Eye (tissue), 1 donor: ENCODE results near the gene RGS14.

Experiments used
- DNase-seq: peaks from one replicate; pipeline ENCODE4 v3.0.0-alpha.2; 2015

RGS14 gene, protein sequence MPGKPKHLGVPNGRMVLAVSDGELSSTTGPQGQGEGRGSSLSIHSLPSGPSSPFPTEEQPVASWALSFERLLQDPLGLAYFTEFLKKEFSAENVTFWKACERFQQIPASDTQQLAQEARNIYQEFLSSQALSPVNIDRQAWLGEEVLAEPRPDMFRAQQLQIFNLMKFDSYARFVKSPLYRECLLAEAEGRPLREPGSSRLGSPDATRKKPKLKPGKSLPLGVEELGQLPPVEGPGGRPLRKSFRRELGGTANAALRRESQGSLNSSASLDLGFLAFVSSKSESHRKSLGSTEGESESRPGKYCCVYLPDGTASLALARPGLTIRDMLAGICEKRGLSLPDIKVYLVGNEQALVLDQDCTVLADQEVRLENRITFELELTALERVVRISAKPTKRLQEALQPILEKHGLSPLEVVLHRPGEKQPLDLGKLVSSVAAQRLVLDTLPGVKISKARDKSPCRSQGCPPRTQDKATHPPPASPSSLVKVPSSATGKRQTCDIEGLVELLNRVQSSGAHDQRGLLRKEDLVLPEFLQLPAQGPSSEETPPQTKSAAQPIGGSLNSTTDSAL

DNA sequence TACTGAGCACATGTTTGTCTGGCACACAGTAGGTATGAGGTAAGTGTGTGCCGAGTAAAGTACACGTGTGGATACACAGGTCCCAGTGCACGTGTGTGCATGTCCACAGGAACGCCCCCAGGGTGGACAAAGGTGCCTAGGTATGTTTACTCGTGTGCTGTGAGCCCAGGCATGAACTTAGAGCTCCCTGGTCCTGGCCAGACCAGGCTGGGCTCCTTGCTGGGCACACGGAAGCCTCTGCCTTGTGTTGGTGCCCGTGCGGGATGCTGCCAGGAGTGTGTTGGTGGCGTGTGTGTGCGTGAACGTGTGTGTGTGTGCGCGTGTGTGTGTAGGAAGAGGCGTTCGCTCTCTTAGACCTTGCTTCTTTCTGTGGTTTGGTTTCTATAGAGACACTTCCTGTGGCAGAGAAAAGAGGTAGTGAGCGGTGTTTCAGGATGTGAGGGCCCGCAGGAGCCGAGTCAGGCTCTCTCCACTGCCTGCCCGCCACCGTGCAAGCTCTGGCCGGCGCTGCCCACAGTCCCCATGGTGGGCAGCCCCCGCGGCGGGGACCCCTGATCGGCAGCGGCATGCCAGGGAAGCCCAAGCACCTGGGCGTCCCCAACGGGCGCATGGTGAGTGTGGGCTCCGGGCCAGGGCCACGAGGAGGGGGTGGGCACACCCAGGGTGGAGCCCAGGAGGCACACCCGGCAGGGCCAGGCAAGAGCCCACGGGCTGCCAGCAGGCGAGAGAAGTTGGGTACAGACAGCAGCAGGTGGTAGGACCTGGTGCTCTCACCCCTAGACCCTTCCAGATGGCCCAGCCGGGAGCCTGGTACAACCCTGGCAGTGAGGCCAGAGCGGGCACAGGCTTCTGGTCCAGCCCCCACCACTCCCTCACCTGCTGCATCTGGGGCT, at the start of gene RGS14:
RGS14 (plus strand) TSS at position 466 of the 893 bp plus-strand sequence; CDS start at position 567, 101 bp downstream.
- no peak for DNase-seq

DNA sequence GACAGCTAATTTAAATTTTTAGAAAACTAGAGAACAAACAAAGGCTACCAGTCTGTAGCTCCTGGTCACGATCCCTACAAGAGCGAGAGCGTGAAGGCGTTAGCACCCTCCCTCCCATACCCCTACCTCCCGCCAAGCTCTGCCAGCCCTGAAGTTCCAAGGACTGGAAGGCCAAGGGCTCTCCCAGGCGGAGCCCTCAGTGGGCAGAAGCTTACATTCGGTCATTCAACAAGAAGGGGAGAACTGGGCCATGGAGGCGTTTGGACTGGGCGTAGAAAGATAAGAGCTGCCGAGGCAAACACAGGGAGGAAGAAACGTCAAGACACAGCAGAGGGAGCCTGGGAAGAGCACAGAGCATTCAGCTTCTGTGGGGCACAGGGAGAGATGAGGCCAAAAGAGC, 49.0 kb upstream of the RGS14 start:
- DNase-seq: no peak

DNA sequence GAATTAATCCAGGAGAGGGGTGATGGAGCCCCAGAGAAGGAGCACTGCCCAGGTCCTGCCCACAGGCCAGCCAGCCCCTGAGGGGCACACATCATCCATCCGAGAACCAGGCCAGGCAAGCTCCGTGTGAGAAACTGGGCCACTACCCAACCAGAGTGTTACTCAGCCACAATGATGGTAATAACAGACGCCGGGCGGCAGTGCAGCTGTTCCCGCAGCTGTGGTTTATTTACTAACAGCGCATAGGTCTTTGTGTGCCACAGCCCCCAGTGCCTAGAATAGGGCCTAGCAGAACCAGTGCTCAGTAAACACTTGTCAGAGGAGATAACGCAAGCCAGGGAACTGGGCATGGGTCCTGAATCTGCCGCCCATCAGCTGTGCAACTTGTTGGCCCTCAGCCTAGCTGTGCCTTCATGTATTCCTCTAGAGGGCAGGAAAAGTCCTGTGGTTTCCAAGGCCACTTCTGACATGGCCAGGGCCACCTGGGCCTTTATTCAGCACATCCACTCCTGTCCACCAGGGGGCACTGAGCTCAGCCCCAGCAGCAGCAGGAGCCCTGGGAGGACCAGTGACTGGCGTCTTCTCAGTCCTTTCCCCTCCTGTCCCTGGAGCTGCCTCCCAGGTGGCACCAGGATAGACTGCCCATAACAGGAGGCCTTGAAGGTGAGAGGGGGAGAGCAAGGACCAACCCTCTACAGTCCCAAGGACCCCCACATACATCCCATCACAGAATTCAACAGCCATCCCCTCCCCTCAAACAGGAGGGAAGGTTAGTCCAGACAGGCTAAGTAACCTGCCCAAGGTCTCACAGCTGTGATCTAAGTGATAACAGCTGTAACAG, 48.2 kb upstream of the RGS14 start:
- peak; percentile 81 for DNase-seq

DNA sequence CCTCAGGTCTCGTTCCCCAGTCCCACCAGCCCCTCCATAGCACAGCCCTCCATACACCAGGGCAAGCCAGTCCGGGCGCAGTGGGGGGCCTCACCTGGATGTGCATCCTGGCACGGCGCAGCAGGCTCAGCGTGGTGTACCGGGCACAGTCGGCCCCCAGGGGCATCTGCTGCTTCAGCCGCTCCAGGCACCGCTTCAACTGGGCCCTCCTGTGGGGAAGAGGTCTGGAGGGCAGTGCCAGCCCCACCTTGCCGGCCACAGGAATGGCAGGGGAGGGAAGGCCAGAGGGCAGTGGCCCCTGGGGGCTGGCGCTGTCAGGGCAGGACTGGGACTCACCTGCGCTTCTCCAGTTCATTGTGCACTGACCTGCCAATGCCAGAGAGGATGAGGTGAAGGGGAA, 47.4 kb upstream of the RGS14 start:
- no peak for DNase-seq

DNA sequence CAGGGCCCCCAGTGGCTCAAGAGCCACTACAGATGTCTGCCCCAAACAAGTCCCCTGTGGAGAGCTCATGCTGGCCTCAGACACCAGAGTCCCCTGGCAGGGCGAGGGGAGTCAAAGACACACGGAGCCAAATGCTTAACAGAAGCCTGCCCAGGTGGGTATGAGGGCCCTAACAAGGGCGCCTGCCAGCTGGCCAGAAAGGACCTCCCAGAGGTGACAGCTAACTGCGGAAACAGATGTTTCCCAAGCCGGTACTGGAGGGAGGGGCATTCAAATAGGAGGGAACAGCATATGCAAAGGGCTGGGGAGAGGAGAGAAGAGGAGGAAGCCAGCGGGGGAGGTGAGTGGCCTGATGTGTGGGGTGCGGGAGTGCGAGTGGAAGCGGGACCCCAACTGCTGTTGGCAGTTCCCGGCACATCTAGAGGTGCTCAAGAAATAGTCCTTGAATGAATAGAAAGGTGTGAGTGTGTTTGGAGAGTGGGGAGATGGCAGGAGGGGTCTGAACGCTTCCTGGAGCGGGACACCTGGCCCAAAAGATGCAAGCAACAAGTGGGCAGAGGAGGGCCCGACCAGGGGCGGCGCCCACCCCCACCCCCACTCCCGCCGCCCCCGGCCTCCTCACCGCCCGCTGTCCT, 46.9 kb upstream of the RGS14 start:
- no peak for DNase-seq

DNA sequence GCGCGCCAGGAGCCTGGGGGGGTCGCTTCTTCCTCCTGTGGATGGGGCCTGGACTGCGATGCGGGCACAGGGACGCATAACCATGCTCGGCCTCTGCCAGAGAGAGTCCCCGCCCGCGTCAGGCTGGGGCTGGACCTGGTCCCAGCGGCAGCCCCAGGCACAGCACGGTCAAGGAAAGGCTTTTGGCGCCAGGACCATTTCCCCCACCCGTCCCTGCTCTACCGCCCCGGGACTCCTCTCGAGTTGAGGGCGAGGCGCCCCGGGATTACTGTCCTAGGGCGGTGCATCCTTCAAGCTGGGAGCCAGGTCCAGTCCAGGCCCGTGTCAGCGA, 46.4 kb upstream of the RGS14 start:
- DNase-seq: no peak

DNA sequence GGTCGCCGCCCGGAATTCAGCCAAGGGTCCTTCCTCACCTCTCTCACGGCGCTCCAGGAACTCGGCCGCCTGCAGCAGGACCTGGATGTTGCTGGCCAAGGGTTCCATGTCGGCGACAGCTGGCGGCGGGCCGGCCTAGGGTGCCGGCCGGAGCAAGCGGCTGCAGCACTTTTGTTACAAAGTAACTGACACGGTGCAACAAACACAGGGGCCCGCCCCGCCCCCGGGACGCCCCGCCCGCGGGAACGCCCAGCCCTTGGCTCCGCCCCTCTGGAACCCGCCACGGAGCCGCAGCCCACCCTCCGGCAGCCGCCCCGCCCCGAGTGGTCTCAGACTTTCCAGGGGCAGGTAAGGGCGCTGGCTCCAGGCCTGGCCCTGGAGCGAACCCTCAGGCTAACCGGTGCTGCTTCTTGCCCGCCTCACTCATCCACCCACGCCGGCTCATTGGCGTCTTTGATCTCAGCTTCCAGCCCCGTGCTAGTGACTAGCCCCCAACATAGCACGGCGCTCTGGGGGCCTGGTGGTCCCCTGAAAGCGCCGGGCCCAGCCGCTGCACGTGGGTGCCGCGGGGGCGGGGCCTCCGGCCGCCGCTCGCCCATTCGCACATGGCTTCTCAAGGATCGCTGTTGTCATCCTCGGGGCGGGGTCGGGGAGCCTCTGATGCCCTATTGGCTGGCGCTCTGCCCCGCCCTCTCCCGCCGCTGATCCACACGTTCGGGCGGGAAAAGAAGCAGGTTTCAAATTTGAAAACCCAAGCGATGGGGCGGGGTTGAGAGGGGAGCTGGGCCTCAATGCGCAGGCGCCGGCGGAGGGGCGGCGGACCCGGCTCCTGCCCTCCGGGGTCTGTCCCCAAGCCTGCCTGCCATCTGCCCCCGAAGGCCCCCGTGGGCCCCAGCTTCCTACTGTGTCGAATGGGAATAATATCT, 45.7 kb upstream of the RGS14 start, which contains the start of gene MXD3:
MXD3 (minus strand) TSS at position 176 of the 926 bp plus-strand sequence; CDS start at position 108, 68 bp downstream.
- DNase-seq: peak; percentile 98

DNA sequence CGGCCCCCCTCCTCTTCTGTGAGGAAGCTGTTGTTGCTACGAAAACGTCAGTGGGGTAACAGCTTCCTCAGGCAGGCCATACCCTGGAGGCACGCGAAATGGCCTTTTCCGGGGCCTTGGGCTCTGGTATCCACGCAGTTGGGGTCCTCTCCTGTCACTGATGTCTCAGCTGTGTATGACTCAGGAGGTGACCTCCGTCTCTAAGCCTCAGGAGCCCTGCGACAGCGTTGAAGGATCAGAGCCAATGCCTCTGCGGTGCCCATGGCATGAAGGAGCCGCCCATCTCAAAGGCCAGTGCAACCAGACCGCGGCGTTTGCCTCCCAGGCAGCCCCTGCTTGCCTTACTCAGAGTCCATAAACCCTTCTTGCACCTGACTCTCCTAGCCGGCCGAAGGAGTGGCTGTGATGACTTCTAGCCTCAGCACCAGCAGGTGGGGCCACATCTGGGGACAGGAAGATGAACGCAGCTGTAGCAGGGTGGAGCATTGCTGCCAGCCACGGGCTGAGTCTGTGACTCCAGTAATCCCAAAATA, 45.0 kb upstream of the RGS14 start:
- no peak for DNase-seq

DNA sequence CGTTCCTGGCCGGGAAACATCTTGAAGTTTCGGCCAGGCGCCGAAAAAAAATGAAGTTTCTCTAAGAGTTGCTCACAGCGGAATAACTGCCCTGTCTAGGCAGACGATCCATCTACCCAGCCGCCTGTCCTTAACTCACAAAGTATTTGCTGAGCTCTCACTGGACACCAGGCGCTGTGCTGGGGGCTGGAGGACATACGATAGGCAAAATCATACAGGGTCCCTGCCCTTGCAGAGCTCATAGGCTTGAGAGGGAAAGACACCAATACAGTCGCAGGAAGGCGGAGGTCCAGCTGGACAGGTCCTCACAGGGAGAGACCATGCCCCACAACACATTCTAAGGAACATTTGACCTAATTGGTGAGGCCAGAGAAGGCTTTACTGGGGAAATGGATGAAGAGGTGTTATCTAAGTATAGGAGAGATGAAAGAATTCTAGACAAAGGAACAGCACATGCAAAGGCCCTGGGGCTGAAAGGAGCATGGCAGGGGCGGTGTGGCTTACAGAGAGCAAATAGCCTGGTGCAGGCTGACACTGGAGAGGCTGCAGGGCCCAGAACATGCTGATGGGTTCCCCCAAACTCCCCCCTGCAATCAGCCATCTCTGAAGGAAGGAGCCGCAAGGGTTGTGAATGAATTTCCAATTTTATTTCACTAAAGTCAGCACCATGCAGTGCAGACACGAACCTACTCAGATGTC, 44.0 kb upstream of the RGS14 start:
- DNase-seq: no peak

DNA sequence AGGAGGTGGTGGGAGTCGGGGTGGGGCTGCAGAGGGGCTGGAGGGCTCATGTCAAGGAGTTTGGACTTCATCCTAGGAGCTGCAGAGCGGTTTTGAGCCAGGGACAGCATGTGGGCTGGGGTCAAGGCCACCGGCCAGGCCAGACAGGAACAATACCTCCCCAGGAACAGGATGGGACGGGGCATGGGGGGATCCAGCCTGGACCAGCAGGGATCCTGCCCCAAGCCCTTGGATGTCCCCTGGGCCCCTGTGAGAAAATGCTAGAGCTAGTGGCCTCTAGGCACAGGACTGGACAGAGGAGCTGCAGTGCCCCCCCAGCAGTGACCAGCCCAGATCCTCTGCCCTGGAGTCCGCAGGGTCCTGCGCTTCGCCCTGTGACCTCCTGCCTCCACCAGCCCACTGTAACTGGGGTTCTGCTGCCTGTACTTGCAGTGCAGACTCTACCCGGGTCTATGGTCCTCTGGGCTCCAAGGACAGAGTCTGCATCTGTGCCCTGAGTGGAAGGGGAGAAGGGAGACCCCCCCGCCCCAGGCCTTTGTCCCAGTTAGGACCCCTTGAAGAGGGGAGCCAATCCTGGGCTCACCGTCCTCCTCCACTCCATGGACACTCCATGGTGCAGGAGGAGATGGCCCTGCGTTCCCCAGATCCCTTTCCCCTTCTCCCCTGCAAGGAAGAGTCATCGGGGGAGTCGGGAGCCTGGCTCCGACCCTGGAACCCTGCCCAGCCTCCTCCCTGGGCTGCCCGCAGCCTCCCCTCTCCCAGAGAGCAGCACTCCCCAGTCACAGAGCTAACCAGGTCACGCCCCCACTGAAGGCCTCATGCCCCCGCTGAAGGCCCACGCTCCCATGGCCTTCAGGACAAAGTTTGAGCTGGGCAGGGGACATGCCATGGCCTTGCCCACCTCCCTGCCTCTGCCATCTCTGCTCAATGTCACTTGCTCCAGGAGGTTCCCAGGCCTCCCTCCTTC, 43.1 kb upstream of the RGS14 start:
- DNase-seq: no peak

DNA sequence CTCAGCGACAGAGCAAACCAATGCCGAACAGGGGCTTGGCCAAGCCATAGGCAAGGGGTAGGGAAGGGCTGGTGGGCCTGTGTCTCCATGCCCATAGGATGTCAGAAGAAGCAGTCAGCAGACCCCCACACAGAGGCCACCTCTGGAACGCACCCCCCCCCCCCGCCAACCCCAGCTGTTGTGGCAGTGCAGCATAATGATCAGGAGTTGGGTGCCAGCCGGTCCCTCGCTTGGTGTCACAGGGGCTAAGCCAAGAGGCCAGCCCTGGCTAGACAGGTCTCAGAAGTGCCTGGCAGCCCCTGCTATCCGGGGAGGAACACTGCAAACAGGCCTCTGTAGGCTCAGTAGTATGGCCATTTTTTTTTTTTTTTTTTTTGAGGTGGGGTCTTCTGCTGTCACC, 42.3 kb upstream of the RGS14 start:
- DNase-seq: no peak

DNA sequence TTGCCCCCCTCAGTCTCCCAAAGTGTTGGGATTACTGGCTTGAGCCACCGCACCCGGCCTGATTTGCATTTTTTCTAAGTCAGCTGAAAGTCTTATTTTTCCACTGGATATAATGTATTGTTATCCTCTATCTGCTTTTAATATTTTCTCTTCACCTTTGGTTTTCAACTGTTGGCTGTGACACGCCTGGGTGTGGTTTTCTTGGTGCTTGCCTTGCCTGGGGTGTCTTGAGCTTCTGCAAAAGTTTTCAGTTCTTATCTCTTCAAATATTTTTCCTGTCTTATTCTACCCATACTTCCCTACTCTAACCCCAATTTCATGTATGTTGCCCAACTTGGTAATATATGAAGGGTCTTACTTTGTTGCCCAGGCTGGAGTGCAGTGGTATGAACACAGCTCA, 41.7 kb upstream of the RGS14 start:
- no peak for DNase-seq

DNA sequence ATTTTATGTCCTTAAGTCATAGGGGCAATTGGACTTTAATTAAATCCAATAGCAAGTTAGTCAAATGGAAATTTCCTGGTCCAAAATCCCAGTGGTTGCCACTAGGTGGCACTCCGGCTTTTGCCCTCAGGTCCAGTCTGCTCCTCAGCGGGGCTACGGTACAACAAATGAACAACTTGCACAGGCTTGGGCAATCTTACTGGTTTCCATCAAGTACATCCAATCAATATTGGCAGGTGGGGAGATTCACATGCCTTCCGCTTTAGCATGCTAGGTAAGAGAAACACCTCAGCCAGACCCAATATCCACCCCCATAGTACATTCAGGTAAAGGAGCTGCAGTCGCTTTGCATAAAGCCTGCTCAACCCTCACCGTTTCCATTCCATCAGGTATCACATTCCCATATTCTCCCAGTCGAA, 39.8 kb upstream of the RGS14 start:
- peak; percentile 85 for DNase-seq

DNA sequence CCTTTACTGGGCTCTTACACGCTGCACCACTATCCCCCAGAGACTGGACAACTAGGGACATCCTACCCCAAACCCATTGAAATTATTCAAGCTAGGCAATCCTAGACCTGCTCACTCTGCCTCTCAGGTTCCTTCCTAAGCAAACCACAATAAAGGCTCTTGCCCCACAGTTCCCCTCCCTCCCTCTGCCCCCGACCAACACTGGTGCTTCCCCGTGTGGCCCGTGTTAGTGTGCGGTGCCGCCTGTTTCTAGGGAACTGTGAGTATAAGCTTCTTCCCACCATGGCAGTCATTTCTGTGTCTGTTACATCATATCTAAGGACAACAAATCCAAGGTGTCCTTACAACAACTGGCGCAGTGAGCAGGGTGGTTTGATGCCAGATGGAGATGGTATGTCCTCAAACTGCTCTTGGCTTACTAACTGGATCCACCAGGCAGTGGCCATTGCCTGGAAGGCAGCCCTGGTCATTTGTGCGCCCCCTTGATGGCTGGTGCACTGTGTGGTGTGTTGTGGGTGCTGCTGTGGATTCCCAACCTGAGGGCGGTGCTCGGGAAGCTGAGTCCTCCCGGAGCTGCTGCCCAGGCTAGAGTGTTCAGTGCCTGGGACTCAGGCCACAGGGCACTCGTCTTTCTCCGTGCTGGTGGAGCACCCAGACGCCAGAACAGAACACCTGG, 37.7 kb upstream of the RGS14 start:
- no peak for DNase-seq

DNA sequence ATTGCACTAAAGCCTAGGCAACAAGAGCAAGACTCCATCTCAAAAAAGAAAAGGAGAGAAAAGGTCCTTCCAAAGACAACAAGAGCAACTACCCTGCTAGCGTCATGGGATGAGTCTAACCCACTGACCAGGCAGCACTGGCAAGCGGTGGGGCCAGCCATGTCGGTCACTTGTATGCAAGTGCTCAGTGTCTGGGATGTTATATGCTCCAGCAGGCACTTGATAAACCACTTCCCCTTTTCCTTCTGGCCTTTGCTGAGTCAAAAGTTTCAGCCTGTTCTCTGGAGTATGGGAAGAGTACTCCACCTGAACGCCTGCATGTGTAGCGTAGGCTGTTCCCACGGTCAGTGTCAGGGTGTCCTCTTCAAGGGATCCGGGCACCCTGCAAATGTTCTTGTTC, 36.8 kb upstream of the RGS14 start:
- no peak for DNase-seq

DNA sequence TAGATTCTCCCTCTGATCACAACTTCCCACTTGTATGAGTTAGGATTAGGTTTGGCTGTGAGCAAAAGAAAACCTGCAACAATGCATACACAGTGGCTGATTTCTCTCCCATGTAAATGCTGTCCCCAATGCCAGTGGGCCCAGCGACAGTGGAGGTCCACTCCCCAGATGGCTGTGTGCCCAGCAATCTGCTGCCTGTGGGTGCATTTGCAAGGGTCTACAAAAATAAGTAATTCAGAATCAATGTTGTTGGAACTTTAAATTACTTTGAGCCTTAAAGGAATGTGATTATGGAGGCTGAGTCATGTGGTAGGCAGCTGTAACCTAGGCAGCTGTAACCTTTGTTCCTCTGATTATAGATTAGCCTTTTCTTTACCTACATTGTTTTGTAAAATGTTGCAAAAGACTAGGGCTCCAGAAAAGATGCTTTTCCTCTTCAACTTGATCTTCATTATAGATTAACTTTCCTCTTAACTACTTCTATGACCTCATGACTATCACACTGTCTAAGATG, 31.8 kb upstream of the RGS14 start:
- DNase-seq: no peak

DNA sequence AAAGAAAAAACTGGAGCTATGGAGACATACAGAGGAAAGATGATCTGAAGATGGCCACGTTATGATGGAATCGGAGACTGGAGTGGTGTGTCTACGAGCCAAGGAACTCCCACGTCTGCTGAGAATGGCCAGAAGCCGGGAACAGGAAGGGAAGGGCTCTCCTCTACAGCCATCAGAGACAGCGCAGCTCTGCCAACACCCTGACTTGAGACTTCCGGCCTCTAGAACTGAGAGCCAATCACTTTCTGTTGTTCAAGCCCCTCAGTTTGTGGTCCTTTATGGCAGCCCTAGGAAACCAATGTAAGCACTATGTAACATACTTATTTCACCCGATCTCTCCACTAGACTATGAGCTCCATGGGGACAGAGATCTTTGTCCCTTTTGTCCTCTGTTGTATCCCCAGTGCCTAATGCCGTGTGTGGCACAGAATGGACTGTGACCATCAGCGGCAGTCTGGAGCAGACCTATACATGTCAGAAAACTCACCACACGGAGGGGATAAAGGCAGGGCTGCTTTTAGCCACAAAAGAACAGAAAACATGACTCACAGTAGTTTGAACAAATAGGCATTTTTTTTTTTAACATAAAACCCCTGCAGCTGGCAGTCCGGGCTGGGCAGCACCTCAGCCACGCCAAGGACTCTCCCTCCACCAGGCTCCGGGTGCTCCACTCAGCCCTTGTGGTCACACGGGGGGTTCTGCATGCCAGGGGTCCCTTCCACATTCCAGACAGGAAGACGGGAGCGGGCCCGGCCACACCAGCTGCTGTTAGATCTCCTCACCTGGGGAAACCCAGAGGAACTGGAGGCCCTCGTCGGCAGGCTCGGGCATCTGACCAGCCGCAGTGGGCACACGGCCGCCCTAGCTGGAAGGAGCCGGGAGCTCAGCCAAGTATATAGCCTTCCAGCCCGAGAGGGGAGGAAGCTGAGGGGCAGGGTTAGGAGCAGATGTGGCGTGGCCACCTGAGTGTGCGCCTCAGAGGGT, 29.9 kb upstream of the RGS14 start:
- DNase-seq: no peak
